Mesendoderm (in vitro differentiated cells): ENCODE results near the gene IFNAR1.

Experiments used
- DNase-seq: peaks from one replicate; pipeline ENCODE4 v3.0.0; 2013
- H2AK5ac ChIP-seq: 2 replicates; pipeline ENCODE4 v1.6.1; 2013; ENCODE audit warnings: low read length, inconsistent platforms
- H2BK120ac ChIP-seq: 2 replicates; pipeline ENCODE4 v1.6.1; 2013; ENCODE audit warnings: low read depth, mild to moderate bottlenecking, low read length, moderate library complexity, mixed read lengths
- H2BK15ac ChIP-seq: replicated peaks from 2 replicates; pipeline ENCODE4 v1.6.1; 2013; ENCODE audit warnings: low read depth, mild to moderate bottlenecking, moderate library complexity
- H2BK5ac ChIP-seq: 2 replicates; pipeline ENCODE4 v1.6.1; 2013; ENCODE audit warnings: low read length, inconsistent platforms
- H3K18ac ChIP-seq: 2 replicates; pipeline ENCODE4 v1.6.1; 2013; ENCODE audit warnings: mild to moderate bottlenecking, low read length, mixed read lengths
- H3K23ac ChIP-seq: one replicate; pipeline ENCODE4 v1.6.1; 2013; ENCODE audit warnings: low read length
- H3K27ac ChIP-seq: 2 replicates; pipeline ENCODE4 v1.5.1; 2013; ENCODE audit warnings: low read depth, mild to moderate bottlenecking, inconsistent platforms, low read length, moderate library complexity
- H3K27me3 ChIP-seq: 2 replicates; pipeline ENCODE4 v1.6.1; 2013; ENCODE audit warnings: low read length, control low read depth, mild to moderate bottlenecking, inconsistent platforms; ENCODE audit not compliant: insufficient read depth, poor library complexity
- H3K36me3 ChIP-seq: 2 replicates; pipeline ENCODE4 v1.6.1; 2013; ENCODE audit warnings: low read length, inconsistent platforms; ENCODE audit not compliant: control insufficient read depth, insufficient read depth
- H3K4ac ChIP-seq: one replicate; pipeline ENCODE4 v1.6.1; 2013; ENCODE audit warnings: low read depth, mild to moderate bottlenecking, low read length, moderate library complexity
- H3K4me1 ChIP-seq: 2 replicates; pipeline ENCODE4 v1.6.1; 2013; ENCODE audit warnings: low read depth, low read length, inconsistent platforms; ENCODE audit not compliant: control insufficient read depth
- H3K4me2 ChIP-seq: 2 replicates; pipeline ENCODE4 v1.6.1; 2013; ENCODE audit warnings: low read length
- H3K4me3 ChIP-seq: 2 replicates; pipeline ENCODE4 v1.5.1; 2013; ENCODE audit warnings: mild to moderate bottlenecking, low read length
- H3K56ac ChIP-seq: one replicate; pipeline ENCODE4 v1.6.1; 2013; ENCODE audit warnings: low read length
- H3K79me1 ChIP-seq: 2 replicates; pipeline ENCODE4 v1.6.1; 2013; ENCODE audit warnings: low read length, inconsistent platforms
- H3K79me2 ChIP-seq: 2 replicates; pipeline ENCODE4 v1.6.1; 2013; ENCODE audit warnings: mild to moderate bottlenecking, low read length; ENCODE audit not compliant: control insufficient read depth, insufficient read depth
- H3K9ac ChIP-seq: 2 replicates; pipeline ENCODE4 v1.6.1; 2013; ENCODE audit warnings: low read length, inconsistent platforms
- H4K5ac ChIP-seq: one replicate; pipeline ENCODE4 v1.6.1; 2013; ENCODE audit warnings: low read length
- H4K8ac ChIP-seq: one replicate; pipeline ENCODE4 v1.6.1; 2013; ENCODE audit warnings: low read depth, mild to moderate bottlenecking, control low read depth, low read length, moderate library complexity
- WGBS: extraction: QIAGEN DNeasy Blood & Tissue Kit; methylation state at CpG from one replicate; pipeline ENCODE4 v1.1.7; 2013; ENCODE audit warnings: low lambda C conversion rate, missing lambda C conversion rate; ENCODE audit not compliant: insufficient coverage; ENCODE audit errors: extremely low coverage; 5-methylcytosine and 5-hydroxymethylcytosine counted together

Gene IFNAR1

DNA sequence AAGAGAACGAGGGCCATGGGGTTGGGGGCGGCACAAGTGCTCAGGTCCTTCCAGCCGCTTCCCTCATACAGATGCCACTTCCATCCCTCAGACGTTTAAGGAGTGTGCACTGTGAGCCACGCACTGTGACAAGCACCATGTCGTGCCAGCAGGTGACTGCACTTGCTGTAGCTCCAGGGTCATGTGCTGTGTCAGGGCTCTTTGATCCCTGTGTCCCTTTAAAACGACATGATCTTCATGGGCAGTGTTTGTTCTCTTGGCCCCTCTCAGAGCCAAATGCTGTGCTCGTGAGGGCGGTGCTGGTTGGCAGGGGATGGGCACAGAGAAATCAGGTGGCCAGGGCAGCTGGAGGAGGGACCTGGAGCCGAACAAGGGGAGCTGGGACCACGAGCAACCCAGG, 38.7 kb upstream of the IFNAR1 start:
- no peak for DNase-seq
- H3K56ac ChIP-seq, result no peak overlapping the region

DNA sequence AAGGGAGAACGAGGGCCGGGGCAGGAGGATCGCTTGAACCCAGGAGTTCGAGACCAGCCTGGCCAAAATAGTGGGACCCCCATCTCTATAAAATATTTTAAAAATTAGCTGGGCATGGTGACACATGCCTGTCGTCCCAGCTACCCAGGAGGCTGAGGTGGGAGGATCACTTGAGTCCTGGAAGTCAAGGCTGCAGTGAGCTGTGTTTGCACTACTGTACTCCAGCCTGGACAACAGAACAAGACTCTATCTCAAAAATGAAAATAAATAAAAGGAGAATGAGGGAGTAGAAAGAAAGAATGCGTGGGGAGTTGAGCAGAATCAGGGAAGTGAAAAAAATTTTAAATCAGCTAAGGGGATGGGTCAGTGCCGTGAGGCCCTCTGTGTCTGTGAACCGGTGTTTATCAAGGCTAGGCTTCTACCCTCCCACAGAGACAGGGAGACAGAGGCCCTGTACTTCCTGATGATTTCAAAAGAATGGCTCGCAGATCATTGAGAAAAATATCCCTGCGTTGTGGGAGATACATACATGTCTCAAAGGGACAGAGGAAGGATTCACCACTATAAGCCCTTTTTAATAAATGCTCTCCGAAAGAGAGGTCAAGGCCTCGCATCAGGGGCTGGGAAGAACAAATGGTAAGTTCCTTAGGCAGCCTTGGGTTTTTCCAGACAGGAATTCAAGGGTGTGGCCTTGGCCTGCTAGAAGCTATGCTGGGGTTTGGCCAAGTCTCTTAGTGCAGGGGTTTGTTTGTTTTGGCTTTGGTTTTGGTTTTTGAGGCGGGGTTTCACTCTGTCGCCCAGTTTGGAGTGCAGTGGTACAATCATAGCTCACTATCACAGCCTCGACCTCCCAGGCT, 37.9 kb upstream of the IFNAR1 start:
- Histone ChIP-seq H3K4me2 (no peak overlapping the region), H3K4ac (no peak overlapping the region), H3K79me1 (no peaks in the 10 kb centered on the region), H3K36me3 (no peaks in the 10 kb centered on the region), H3K27me3 (no peaks in the 10 kb centered on the region), H3K56ac (no peak overlapping the region), H3K9ac (no peak overlapping the region), H3K4me3 (no peak overlapping the region), H2BK15ac (no peak overlapping the region), H3K18ac (no peak overlapping the region), H3K27ac (no peak overlapping the region), H2BK120ac (no peak overlapping the region), H3K79me2 (no peaks in the 10 kb centered on the region), H2AK5ac (no peak overlapping the region), H3K23ac (no peak overlapping the region), H4K8ac (no peak overlapping the region), H3K4me1 (no peaks in the 10 kb centered on the region), H2BK5ac (no peak overlapping the region), H4K5ac (no peak overlapping the region)
- 100% methylated on average over 1 of the region's 15 CpGs for WGBS
- peak; percentile 32 for DNase-seq

More for the DNA sequence above, 38.7 kb upstream of the IFNAR1 start:
- Histone ChIP-seq H3K4me1 (no peaks in the 10 kb centered on the region), H3K4me2 (no peak overlapping the region), H2BK5ac (no peak overlapping the region), H3K18ac (no peak overlapping the region), H2AK5ac (no peak overlapping the region), H3K4ac (no peak overlapping the region), H3K4me3 (no peak overlapping the region), H3K36me3 (no peaks in the 10 kb centered on the region), H3K23ac (no peak overlapping the region), H3K79me1 (no peaks in the 10 kb centered on the region), H3K79me2 (no peaks in the 10 kb centered on the region), H3K27ac (no peak overlapping the region), H2BK120ac (no peak overlapping the region), H3K9ac (no peak overlapping the region), H4K5ac (no peak overlapping the region), H2BK15ac (no peak overlapping the region), H3K27me3 (no peaks in the 10 kb centered on the region), H4K8ac (no peak overlapping the region)
- no CpG with 5 or more reads among the region's 11 CpGs for WGBS

DNA sequence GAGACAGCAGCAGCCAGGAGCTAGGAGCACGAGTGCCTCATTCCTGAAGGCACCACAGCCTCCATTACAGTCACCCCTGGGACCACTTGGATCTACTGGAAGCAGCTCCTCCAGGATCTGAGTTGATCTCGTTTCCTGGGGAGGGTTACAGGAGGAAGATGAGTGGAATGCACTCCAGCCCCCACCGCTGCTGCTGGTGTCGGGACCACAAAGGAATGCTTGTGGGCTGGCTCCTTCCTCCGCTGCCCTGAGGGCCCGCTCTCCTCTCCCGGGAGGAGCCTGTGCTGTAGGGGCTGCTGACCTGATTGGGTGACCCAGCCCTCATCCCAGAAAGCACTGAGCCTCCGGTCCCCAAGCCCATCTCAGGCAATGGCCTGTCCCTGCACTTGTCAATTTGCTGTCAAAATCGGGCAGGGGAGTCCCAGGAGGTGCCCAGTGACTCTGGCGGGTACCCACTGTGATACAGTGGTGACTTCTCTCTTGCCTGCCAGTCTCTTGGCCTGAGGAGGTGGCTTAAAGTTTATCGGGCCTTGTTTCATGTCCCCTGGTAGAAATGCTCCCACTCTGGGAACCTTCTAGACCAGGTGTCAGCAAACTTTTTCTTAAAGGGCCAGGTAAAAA, 35.5 kb upstream of the IFNAR1 start:
- peak; percentile 63 for DNase-seq
- no peaks in the 10 kb centered on the region for H3K79me2 ChIP-seq
- H3K4ac ChIP-seq, result no peak overlapping the region
- no peaks in the 10 kb centered on the region for H3K27me3 ChIP-seq
- H3K18ac ChIP-seq, result no peak overlapping the region
- no peak overlapping the region for H2BK5ac ChIP-seq
- WGBS, result no CpG with 5 or more reads among the region's 11 CpGs
- H2BK120ac ChIP-seq, result no peak overlapping the region
- H3K56ac ChIP-seq, result no peak overlapping the region
- H3K4me3 ChIP-seq, result no peak overlapping the region
- H3K79me1 ChIP-seq, result no peaks in the 10 kb centered on the region
- H3K4me1 ChIP-seq, result no peaks in the 10 kb centered on the region
- H3K23ac ChIP-seq, result no peak overlapping the region
- no peaks in the 10 kb centered on the region for H3K36me3 ChIP-seq
- no peak overlapping the region for H3K27ac ChIP-seq
- no peak overlapping the region for H3K9ac ChIP-seq
- no peak overlapping the region for H3K4me2 ChIP-seq
- H4K5ac ChIP-seq, result no peak overlapping the region
- no peak overlapping the region for H2AK5ac ChIP-seq
- H4K8ac ChIP-seq, result no peak overlapping the region
- no peak overlapping the region for H2BK15ac ChIP-seq

DNA sequence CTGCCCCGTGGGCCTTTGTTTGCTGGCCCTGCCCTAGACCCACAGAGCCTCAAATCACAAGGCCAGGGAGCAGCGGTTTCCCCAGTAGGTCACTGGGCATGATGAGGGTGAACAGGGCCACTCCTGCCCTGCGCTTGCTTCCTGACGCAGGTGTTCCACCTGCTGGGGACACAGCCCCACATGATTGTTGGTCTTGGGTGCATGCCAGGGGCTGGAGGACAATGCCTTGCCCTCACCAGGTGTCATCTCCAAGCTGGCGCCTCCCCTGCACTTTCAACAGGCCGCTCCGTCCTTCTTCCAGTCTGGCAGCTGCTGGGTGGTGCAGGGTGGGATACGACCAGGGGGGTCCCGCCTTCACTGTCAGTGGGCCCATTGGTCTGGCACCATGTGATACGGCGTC, 34.3 kb upstream of the IFNAR1 start:
- no CpG with 5 or more reads among the region's 11 CpGs for WGBS
- H3K27ac ChIP-seq, result no peak overlapping the region

DNA sequence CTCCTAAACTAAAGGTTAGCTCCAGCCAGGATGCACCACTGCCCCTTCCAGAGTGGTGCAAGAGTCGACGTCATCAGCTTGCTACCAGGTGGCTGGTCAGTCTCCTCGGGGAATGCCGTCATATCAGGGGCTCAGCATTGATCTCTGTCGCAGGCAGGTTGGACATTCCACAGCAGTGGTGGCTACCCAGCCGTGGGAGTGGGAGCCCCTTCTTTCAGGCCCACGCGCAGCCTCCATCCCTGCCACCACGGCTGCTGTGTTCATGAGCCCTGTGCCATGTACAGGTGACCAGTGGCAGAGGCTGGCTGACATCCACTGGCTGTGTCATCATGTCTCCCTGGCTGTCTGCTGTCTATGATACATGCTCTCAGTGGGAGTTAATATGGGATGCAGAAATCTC, 33.1 kb upstream of the IFNAR1 start:
- DNase-seq, result no peak
- H2BK5ac ChIP-seq, result no peak overlapping the region
- H2BK120ac ChIP-seq, result no peak overlapping the region
- no peak overlapping the region for H3K27ac ChIP-seq
- H3K4me1 ChIP-seq, result no peaks in the 10 kb centered on the region
- no peak overlapping the region for H3K18ac ChIP-seq
- WGBS, result no CpG with 5 or more reads among the region's 9 CpGs
- no peak overlapping the region for H3K4me2 ChIP-seq
- H2AK5ac ChIP-seq, result no peak overlapping the region
- H3K9ac ChIP-seq, result no peak overlapping the region
- H3K23ac ChIP-seq, result no peak overlapping the region
- no peaks in the 10 kb centered on the region for H3K79me1 ChIP-seq
- H3K27me3 ChIP-seq, result no peaks in the 10 kb centered on the region
- no peak overlapping the region for H3K4ac ChIP-seq
- H3K4me3 ChIP-seq, result no peak overlapping the region
- H2BK15ac ChIP-seq, result no peak overlapping the region
- H4K8ac ChIP-seq, result no peak overlapping the region
- no peak overlapping the region for H3K56ac ChIP-seq
- H3K36me3 ChIP-seq, result no peaks in the 10 kb centered on the region
- no peak overlapping the region for H4K5ac ChIP-seq
- H3K79me2 ChIP-seq, result no peaks in the 10 kb centered on the region

More for the DNA sequence above, 34.3 kb upstream of the IFNAR1 start:
- Histone ChIP-seq H3K4me2 (no peak overlapping the region), H3K36me3 (no peaks in the 10 kb centered on the region), H4K5ac (no peak overlapping the region), H3K79me1 (no peaks in the 10 kb centered on the region), H3K4ac (no peak overlapping the region), H3K9ac (no peak overlapping the region), H2BK15ac (no peak overlapping the region), H3K4me3 (no peak overlapping the region), H4K8ac (no peak overlapping the region), H2BK5ac (no peak overlapping the region), H3K18ac (no peak overlapping the region), H3K56ac (no peak overlapping the region), H3K4me1 (no peaks in the 10 kb centered on the region), H3K23ac (no peak overlapping the region), H3K27me3 (no peaks in the 10 kb centered on the region), H2AK5ac (no peak overlapping the region), H3K79me2 (no peaks in the 10 kb centered on the region), H2BK120ac (no peak overlapping the region)
- DNase-seq, result no peak
